CD4-positive, alpha-beta T cell treated with Interleukin-6 at 100 ng/mL for 8 hours (primary cell): ENCODE results near the gene CPLANE2.
"Not testable (repeated sequence)": the region's sequence is repeated elsewhere in the genome, so short reads cannot be mapped to it uniquely, and the experiment has no call there.

Experiments used
- DNase-seq: peaks from one replicate; pipeline ENCODE4 v3.0.0-alpha.2; 2020; ENCODE audit warnings: mixed read lengths, low spot score

Gene CPLANE2, protein sequence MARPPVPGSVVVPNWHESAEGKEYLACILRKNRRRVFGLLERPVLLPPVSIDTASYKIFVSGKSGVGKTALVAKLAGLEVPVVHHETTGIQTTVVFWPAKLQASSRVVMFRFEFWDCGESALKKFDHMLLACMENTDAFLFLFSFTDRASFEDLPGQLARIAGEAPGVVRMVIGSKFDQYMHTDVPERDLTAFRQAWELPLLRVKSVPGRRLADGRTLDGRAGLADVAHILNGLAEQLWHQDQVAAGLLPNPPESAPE

DNA sequence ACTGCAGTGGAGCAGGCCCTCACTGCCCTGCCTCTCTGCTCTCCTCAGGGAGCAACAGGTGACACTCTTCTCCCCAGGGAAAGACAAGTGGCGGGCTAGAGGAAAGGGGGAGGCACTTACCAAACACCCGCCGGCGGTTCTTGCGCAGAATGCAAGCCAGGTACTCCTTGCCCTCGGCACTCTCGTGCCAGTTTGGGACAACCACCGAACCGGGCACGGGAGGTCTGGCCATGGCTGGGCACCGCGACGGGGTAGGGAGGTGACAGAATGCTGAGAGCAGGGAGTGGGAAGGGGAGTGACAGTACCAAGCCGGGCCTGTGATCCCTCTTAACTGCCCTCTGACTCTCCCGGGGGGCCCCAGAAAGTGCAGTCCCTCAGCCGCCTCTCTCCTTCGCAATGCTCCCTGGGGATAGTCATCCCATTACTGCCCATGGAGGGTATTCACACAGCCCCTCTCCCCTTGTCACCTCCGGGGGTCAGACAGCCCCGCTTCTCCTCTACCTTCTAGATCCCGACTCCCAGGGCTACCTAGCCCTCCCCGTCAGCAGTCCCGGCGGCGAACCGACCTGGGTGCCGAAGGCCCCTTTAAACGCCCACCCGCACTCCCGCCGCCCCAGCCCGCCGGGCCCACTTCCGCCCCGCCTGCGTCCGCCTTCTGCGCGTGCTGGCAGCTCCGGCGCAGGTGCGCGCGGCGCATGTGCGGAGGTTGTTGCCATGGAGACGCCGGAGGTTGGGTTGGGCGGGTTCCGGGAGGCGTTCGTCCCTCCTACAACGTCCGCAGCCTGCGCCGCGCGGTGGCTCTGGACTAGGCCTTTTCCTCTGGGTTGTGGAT, at the start of gene CPLANE2:
CPLANE2 (minus strand) TSS at position 673 of the 832 bp plus-strand sequence; CDS start at position 232, 441 bp downstream.
- DNase-seq = peak; percentile 96

DNA sequence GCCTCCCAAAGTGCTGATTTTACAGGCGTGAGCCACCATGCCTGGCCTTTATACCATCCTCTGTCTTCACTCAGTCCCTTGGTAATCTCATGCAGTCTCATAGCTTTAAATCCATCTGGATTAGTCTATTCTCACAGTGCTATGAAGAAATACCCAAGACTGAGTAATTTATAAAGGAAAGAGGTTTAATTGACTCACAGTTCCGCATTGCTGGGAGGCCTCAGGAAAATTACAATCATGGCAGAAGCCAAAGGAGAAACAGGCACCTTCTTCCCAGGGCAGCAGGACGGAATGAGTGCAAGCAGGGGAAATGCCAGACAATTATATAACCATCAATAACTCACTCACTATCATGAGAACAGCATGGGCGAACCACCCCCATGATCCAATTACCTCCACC, 49.1 kb upstream of the CPLANE2 start:
- no peak for DNase-seq

DNA sequence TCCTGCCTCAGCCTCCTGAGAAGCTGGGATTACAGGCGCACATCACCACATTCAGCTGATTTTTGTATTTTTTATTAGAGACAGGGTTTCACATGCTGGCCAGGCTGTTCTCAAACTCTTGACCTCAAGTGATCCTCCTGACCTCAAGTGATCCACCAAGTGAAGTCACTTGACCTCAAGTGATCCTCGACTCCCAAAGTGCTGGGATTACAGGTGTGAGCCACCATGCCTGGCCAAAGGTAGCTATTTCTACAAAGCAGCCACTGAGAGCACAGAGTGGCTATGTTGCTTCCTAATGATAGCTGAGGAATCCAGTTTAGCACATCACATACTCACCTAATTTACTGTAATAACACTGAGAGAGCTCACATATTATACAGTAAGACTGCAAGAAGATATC, 44.8 kb upstream of the CPLANE2 start:
- no peak for DNase-seq

DNA sequence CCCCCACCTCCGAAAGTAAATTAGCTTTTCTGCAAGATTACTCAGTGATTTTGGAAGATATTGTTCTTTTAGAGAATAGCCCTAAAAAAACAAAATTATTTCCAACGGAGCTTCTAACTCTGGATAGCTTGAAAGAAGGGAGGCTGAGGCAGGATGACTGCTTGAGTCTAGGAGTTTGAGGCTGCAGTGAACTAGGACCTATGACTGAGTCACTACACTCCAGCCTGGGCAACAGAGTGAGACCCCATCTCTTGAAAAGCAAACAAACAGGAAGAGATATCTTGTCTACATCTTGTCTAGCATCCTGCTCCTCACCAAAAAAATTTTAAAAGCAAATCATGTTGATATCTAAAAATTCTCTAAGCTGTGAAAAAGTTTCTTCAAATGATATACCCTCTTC, 42.2 kb upstream of the CPLANE2 start:
- no peak for DNase-seq

DNA sequence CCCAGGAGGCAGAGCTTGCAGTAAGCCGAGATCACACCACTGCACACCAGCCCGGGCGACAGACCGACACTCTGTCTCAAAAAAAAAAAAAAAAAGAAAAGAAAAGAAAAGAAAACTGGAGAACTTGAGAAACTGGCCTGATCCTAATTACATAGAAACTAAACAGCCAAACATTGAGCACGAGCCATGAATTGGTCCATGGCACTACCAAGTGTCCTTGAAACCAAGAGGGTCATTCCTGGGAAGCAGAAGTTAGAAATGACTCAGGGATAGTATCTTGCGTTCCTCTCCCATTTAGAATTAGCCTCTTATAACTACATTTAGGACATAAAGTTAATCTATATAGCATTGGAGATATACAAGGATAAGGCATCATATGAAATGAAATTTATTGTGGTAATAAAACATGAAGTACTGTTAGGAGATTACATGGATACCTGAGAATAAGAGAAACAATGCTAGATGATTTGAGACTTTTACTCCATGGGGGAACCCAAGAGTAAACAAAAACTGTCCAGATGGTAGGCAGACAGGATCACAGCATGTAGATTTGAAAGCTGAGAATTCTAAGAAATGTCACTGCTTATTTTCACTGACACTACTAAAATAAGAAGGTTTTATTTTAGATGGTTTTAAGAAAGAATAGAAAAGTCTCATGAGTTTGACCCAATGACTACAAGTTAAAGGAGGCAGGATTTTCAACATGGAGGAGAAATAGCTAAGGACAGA, 39.5 kb upstream of the CPLANE2 start:
- DNase-seq = no peak

DNA sequence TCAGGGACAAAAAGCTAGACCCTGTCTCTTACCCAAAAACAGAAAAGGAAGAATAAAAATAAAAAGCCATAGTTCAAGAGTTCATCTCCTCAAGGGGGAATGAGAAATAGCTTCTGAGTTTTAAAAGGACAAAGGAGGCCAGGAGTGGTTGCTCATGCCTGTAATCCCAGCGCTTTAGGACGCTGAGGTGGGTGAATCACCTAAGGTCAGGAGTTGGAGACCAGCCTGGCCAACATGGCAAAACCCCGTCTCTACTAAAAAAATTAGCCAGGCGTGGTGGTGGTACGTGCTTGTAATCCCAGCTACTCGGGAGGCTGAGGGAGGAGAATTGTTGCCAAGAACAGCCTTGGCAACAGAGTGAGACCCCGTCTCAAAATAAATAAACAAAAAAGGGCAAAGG, 38.6 kb upstream of the CPLANE2 start:
- DNase-seq = no peak

DNA sequence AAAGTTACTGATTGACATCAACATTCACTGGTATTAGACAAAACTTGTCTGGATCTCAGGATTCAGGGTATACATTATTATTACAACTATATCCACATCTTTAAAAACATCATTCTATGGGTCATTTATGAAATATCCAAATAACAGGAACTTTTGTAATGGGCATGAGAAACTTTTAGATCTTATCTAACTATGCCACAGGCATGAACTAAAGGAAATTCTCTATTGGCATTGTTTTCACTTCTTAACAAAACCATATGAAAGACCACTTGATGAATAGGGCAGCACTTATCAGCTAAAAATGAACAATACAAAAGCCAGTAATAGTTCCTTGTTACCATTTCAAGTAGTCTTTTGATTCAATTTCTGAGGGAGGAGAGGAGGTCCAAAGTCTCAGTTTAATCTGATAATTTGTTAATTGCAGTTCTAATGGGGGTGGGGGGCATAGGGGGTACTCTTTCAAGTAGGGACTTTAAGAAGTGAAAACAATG, 30.8 kb upstream of the CPLANE2 start:
- no peak for DNase-seq

DNA sequence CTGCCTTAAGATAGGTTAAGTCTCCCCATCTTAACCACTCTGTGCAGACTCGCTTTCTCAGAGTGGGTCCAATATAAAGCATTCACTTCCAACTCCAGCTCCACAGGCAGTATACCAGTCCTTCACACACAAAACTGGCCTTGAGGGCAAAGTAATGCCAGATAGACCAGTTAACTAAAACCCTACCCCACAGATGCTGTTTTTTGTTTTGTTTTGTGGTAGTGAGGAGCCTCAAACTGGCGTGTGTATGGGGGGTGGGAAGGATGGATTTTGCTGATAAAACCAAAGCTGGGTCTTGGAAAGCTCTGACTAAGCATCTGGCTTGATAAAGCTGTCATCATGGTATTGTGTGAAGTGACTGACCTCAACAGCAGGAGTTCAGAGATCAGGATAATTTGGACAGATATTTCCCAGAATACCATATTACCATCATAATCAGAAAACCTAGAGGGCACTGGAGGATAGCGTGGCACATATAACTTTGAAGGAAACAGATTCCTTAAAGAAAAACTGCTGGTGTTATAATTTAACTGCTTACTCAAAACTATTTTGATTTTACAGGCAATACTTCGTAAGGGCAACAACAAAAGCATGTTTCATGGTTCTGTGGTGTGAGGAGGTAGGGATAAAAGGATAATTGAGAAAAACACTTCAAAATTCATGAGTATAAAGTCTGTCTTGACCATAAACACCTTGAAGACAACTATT, 29.6 kb upstream of the CPLANE2 start:
- DNase-seq = no peak

DNA sequence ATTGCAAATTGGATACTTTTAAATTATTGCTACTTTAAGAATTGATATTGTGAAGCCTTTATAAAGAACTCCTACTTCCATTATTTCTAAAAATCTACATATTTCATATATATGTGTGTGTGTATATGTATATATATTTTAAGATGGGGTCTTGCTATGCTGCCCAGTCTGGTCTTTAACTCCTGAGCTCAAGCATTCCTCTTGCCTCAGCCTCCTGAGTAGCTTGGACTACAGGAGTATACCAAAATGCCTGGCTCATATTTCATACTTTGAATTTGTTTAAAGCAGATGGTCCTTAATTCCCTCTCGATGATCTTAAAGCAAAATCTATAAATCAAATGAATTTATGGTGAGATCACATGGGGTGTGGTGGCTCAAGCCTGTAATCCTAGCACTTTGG, 25.1 kb upstream of the CPLANE2 start:
- DNase-seq = no peak

DNA sequence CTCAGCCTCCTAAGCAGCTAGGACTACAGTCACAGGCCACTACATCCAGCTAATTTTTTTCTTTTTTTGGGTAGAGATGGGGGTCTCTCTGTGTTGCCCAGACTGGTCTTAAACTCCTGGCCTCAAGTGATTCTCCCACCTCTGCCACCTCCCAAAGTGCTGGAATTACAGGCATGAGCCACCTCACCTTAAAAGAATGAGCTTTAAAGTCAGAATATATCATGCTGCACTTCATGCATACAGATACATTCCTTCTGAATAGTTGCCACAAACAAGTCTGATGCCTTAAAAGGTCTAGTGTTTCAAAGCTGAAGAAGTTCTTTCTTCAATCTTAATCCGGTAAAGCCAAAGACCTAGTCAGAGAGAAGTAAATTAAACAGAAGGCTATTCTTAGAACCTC, 23.8 kb upstream of the CPLANE2 start:
- no peak for DNase-seq

DNA sequence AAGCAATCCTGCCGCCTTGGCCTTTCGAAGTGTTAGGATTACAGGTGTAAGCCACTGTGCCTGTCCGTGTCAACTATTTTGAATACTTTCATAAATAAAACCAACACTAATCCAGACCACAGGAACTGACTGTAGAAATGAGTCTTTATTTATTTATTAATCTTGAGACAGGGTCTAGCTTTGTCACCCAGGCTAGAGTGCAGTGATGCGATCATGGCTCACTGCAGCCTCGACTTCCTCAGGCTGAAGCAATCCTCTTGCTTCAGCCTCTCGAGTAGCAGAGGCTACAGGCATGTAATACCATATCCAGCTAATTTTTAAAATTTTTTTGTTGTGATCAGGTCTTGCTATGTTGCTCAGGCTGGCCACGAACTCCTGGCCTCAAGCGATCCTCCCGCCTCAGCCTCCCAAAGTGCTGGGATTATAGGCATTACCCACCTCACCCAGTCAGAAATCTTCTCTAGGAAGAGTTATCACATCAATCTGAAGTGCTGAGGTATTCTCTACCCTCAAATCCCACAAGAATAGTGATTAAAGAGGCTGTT, 21.7 kb upstream of the CPLANE2 start:
- DNase-seq = no peak

DNA sequence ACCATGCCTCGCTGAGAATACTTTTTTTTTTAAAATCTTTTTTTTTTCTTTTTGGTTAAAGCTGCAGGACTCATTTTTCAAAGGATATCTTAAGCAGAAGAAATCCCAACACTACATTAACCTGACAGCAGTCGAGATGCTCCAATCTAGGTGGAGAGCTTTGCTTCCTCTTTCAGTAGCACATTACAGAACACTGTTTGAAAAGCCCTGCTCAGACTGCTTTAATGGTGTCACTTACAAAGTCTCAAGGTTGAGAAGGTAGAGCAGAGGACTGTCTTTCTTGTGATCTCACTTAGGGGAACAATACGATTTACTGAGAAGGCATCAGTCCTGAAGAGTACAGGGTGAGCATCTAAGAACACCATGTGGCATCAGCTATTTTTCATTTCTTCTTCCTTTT, 21.0 kb upstream of the CPLANE2 start:
- DNase-seq = no peak

DNA sequence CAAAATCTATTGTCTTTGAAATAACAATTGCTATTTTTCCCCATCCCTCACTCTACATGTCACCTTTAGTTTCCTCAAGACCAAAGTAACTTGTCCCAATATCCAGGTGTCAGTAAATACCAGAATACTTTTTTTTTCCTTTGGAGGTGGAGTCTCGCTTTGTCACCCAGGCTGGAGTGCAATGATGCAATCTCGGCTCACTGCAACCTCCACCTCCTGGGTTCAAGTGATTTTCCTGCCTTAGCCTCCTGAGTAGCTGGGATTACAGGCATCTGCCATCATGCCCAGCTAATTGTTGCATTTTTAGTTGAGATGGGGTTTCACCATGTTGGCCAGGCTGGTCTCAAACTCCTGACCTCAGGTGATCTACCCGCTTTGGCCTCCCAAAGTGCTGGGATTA, 20.6 kb upstream of the CPLANE2 start:
- DNase-seq = not testable (repeated sequence)

DNA sequence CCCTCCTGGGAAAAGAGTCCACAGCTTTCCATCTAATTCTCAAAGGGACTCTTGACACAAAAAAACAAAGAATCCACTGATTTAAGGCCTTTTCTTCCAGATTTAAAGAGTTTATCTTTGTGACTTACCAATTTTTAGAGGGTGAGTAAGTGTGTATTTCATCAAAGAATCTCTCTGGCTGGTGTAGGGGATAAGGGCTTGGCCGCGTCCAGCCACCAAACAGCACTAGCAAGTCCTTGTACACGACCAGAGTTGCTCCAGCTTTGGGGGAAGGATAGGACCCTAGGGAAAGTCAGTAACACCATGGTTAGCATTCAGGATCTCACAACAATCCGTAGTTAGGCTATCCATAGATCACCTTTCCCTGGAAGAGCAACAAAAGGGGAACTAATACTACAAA, 19.5 kb upstream of the CPLANE2 start:
- DNase-seq = no peak

DNA sequence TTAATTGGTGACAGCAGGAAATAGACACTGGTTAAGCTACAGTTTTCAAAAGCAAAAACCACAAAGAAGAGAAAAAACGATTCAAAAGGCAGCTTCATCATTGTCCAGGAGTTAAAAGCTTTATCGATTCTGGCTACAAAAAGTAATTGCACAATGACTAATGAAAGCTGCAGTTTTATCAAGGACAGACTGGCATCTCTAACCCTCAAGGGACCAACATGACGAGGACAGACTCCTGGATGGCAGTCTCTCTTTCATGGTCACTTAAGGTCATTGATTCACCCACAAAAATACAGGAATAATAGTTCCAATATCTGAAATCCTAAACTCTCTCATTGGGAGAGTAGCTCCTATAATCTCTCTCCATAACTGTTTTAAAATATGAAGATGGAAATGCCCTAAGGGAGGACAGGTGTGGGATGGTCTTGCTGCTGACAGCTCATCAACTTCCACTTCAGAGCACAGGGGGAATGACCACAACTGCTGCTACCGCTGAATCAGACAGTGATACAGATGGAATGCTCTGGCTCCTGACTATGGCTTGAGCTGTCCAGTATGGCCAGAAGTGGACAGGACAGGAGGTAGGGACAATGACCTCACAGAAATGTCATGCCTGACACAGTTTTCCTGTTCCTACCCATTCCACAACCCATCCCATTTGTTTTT, 17.4 kb upstream of the CPLANE2 start:
- DNase-seq = no peak

DNA sequence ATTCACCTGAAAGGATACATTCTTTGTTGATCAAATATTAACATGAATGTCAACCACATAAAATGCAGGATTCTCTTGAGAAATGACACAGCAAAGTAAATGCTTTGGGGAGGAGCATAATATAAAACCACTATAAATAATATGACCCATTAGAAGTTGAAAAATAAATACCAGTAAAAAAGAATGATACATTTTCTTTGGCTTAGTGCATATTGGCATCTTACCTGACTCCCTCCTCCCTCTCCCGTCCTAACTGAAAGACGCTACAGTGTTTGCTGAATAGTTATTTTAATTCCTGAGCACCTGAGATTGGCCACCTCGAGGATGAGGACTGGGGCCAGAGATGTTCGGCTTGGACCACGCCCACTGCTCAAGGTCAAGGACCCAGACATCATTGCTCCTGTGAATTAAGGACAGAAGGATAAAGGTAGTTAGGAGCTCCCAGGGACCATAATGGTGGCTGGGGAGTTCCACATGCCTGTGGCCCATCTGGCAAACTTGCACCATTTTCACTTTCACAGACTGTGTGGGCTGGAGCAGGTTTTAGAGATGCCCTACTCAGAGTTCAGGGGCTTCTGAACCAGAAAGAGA, 16.4 kb upstream of the CPLANE2 start:
- no peak for DNase-seq

DNA sequence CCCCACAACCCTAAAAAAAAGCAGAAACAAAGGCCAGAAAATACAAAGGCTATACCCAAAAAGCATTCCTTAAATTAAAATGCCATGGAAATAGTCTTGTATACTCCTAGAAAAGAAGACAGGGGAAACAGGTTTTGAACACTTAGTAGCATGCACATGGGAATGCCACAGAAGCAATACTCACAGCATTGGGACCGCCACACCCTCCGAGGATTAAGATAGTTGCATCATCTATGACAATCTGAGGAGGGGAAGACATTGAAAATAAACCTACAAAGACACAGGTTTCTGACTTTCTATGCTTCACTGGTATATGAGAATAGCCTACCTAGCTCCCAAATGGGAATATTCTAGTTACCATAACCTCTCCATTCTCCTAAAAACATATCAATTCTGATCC, 15.9 kb upstream of the CPLANE2 start:
- DNase-seq = no peak

DNA sequence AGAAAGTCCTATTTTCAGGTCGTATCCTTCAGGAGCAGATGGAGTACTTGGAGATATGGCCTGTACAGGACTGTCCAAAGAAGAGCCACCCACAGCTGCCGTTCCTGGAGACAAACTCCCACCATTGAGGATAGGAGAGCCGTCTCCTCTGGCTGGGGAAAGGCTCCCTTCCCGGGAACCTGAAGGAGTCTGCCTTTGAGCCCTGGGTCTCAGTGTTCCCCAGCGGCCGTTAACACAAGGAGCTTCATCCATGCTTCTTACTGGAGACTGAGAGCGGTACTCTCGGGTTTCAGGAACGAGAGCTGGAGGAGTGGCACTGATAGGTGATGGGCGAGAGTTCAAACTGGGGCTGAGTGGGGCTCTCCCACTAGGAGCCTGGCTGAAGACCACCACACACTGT, 14.4 kb upstream of the CPLANE2 start:
- no peak for DNase-seq

DNA sequence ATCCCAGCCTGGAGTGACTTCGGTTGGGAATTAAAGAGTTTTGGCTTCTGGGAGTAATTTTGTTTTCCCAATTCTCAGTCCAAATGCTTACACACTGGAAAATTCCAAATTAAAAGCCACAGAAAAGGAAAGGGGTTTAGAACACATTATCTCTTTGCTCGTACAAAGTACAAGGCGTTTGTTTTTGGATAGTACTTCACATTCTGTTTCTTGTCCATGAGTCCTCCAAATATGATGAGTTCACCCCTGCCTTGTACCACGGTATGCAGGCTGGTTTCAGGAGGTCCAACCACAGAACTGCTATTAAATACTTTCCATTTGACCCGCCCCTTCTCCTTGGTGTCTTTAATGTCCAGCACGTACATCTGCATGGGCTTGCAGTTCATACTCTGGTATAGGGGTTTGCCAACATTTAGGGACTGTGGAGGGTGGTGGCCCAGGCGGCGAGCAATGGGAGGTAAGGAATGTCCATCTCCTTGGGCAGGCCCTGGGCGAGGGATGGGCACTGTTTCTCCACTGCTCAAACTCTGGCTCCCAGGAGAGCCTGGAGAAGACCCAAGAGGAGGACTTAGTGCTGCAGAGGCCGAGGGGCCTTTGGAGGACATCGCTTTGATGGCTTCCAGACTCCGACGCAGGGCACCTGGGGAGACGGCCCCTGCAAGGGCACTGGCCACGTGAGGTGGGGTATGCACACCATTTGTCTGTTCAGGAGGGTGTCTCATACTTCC, 13.7 kb upstream of the CPLANE2 start:
- DNase-seq = no peak

DNA sequence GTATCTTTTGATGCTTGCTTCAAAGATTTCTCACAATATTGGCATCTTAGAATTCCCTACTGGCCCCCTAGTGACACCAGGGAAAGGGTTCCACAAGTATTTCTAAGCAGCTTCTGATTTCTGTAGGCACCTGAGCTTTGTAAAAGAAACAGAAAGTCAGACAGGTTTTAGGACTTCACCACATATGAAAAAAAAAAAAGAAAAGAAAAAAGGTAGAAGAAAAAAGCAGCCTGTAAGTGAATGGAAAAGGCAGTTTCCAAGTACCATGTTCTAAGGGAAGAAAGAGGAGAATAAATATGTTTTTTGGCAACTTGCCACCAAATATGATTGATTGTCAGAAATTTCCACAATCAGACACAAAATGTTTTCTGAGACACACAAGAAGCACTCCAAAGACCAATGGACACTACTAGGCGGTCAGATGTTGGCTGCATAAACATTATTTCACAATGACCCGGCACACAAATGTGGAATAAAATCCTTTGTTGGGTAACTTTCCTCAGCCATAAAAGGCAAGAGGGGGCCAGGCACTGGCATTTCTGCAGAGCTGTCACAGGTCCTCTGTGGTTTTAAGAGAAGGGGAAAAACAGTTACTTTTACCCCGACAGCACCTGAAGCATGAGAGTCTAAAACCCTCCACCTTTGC, 12.7 kb upstream of the CPLANE2 start:
- no peak for DNase-seq
